ENCODE measurements around the gene KRT10. TPM values are rescaled to one million over a fixed set of nuclear protein-coding genes. Genes with fewer than 3 reads are reported as not detected.
A peak's percentile ranks its signal among the peaks of the same experiment; 100 is the strongest.

KRT10 gene
- total RNA-seq, 1 experiment from 2014 or later = 30.6 TPM

DNA sequence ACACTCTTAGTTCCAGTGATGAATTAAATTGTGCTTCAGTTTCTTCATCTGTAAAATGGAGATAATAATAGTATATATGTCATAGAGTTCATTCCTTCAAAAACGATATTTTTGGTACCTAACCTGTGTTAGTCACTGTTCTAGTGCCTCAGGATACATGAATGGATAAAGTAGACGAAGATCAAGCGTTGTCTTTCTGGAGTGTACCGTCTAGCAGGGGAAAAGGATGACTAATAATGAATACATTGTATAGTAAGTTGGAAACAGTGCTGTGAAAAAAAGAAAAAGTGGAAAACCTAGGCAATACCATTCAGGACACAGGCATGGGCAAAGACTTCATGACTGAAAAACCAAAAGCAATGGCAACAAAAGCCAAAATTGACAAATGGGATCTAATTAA, 8.6 kb downstream of the KRT10 start:
- DNase-seq (ENCODE audit: low spot score) = no peak
- in situ Hi-C loops (cut with HindIII; ENCODE audit: low sequenced_read_pairs) = no loop called here

DNA sequence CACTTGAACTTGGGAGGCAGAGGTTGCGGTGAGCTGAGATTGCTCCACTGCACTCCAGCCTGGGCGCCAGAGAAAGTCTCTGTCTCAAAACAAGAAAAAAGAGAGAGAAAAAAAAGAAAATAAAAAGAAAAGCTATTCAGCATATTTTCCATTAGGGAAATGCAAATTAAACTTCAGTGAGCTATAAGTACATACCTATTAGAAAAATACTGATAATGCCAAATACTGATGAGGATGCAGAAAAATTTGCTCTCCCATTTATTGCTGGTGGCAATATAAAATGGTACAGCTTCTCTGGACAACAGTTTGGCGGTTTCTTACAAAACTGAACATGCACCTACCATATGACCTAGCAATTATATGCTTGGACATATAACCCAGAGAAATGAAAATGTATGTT, 9.8 kb downstream of the KRT10 start:
- DNase-seq (ENCODE audit: low spot score) = no peak
- in situ Hi-C loops (cut with HindIII; ENCODE audit: low sequenced_read_pairs) = no loop called here

DNA sequence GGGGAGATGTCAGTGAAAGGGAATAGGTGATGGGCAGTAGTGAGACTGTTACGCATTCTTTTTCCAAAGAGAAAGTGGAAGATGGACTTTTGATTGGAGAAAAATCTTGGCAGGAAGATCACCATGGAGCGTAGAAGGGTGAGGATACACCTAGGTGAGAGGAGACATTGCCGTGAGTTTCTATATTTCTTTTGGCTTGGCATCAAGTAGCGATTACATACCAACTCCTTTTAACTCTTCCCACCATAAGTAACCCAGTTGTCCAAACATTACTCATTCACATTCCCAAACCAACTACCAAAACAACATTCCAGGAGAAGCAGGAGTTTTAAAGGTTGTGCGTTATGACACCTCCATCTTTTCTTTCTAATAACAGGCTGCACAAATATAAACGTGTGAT, 11.9 kb downstream of the KRT10 start:
- in situ Hi-C loops (cut with HindIII; ENCODE audit: low sequenced_read_pairs) = no loop called here
- no peak for DNase-seq (ENCODE audit: low spot score)

DNA sequence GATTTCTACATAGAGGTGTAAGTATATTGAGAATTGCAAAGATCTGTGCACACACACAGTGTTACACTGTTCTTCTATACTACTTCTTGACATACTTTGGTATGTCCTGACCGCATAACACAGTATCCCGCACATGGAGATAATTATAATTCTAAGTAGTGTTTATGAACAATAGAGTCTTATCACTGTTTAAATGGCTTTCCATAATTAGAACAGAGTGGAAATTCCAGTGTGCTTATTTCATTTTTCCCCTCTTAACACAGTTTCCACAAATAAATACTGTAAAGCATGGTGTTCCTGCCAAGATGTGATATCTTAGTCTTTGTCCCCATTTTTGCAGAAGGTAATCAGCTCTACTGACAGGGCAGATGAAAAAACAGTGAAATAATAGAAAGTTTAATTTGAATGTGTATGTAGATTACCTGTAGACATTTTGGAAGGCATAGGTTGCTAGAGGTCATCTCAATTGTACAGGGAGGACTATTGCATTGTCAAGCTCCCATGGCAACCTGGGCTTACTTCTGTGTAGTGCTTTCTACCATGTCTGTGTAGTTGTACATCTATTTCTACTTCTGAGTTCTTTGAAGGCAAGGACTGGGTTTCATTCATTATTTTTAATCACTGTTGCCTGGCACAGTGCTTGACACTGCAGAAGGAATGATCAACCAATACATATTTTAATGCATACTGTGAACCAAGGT, 12.5 kb downstream of the KRT10 start:
- in situ Hi-C loops (cut with HindIII; ENCODE audit: low sequenced_read_pairs) = no loop called here
- DNase-seq (ENCODE audit: low spot score) = no peak

DNA sequence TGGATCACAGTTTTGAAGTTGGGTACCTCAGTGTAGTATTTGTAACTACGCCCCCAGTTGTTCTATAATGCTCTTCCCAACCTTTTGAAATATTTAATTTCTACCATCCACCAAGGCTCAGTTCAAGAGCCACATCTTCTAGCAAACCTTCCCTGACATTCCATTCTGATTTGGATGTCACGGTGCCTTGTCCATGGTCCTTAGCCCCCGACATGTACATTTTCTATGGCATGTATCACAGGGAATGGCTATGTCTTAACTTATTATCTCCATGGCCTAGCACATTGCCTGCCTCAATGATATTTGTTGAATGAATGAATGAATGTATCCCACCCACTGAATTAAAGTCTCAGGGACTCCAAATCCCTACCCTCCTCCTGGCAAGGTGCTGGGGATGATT, 16.3 kb downstream of the KRT10 start:
- in situ Hi-C loops (cut with HindIII; ENCODE audit: low sequenced_read_pairs) = no loop called here
- DNase-seq (ENCODE audit: low spot score) = no peak

DNA sequence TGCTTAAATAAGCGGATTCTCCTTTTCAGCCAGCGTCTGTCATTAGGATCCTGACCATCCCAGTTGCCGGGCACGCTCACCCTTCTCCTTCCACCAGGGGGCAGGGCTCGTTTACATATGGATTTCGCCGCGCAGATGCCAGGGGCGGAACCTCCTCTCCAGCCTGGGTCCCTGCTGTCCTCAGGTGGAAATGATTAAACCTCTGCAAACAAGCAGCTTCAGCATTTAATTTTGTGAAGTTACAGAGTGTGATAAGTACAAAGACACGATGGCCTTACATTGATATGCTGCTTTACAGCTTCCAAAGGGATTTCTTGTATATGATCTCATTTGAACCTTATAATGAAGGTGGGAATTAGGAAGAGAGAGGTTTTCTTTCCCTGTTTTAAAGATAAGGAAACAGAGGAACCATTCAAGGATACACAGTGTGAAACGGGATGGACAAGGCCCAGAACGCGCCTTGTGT, 18.8 kb downstream of the KRT10 start:
- DNase-seq (ENCODE audit: low spot score) = peak; percentile 76
- in situ Hi-C loops (cut with HindIII; ENCODE audit: low sequenced_read_pairs) = no loop called here

DNA sequence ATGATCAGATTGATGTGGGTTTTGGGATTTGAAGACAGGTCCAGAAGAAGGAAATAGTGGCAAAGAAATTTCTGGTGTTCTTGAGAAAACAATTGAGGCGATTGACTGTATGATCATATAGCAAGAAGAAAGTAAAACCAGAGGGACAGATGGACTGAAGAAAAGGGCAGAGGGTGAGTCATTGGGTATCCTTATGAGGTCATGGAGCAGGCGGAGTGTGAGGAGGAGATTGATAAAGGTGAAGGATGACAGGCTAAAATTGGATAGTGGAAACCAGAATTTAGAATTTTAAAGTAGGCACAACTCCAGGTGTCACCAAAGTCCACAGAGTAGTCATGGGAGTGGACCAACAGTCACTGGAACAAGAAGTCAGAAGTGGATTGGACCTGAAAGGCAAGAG, 21.3 kb downstream of the KRT10 start:
- in situ Hi-C loops (cut with HindIII; ENCODE audit: low sequenced_read_pairs) = no loop called here
- no peak for DNase-seq (ENCODE audit: low spot score)

DNA sequence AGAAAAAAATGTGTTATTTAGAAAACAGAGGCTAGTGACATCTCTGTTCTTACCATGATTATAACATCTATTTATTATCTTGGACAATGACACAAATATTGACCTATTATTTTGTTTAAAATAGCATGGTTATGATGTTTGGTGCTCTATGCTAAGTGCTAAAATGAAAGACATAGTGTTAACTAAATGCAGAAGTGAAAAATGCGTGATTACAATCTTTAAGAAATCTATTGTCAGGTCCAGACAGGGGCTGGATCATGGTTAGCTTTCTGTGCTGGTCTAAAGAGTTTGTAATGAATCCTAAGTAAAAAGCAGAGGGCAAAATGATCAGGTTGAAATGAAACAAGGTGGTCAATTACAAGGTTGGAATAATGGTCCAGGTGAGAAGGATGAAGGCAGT, 22.0 kb downstream of the KRT10 start:
- in situ Hi-C loops (cut with HindIII; ENCODE audit: low sequenced_read_pairs) = no loop called here
- no peak for DNase-seq (ENCODE audit: low spot score)

DNA sequence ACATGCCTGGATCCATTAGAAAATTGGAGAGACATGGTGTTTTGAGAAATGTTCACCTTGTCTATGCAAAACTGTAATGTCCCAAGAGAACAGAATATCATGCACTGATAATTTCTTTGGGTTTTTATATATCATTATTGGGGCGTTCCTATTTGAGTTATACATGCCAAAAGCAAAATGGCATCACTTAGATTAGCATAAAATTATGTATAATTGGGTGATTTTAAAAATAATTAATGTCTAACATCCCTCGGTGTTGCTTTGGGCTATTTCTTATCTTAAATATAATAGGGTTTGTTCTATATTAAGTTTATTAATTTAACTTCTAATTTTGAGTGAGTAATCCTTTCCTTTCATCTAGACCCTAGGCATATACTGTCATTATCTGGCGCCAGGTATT, 22.6 kb downstream of the KRT10 start, which contains the start of gene KRT28:
Gene KRT28, minus strand, starts transcription at position 101 of the 400 bp plus-strand sequence. Its CDS starts 66 bp downstream, at position 35.
- in situ Hi-C loops (cut with HindIII; ENCODE audit: low sequenced_read_pairs) = no loop called here

DNA sequence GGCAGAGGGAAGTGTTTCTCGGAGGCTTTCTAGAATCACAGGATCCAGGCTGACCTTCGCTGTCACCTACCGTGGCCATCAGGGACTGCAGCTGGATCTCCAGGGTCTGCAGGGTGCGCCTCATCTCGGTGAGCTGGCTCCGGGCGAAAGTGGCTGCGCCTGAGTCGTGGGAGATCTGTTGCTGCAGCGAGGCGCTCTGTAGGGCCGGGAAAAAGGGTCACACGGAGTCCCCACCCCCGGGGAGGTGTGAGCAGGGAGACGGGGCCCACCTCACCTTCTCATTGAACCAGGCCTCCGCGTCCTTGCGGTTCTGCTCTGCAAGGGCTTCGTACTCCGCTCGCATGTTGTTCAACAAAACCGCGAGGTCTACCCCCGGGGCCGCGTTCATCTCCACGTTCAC, 25.6 kb downstream of the KRT10 start:
- no peak for DNase-seq (ENCODE audit: low spot score)
- in situ Hi-C loops (cut with HindIII; ENCODE audit: low sequenced_read_pairs) = no loop called here

More for the DNA sequence above, 22.6 kb downstream of the KRT10 start, which contains the start of gene KRT28:
- DNase-seq (ENCODE audit: low spot score) = no peak

DNA sequence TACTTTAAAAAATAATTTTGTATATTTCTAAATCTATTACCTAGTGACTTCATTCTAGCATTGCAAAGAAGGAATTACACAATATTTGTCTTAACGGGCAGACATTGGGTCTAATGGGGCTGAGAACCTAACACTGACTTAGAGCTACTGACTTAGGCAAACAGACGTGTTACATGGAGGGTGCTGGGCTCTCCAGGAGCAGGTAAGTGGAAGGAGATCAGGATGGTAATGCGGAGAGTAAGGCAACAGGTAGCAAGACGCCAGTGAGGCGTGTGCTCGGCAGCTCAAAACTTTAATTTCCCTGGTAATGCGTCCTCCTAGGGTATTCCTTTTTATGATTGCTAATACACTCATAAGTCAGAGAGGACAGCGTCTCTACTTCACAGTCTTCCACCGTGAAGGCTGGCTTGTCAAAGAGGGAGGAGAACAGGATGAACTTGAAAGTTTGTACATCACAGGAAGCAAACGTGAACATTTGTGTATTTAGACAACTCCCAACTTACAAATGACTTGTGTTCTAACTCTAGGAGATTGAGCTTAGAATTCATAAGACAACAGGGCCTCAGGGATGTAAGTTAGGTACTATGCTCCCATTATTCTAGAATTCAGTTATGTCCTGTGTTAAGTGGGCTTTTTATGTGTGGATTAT, 27.3 kb downstream of the KRT10 start:
- DNase-seq (ENCODE audit: low spot score) = no peak
- in situ Hi-C loops (cut with HindIII; ENCODE audit: low sequenced_read_pairs) = no loop called here

DNA sequence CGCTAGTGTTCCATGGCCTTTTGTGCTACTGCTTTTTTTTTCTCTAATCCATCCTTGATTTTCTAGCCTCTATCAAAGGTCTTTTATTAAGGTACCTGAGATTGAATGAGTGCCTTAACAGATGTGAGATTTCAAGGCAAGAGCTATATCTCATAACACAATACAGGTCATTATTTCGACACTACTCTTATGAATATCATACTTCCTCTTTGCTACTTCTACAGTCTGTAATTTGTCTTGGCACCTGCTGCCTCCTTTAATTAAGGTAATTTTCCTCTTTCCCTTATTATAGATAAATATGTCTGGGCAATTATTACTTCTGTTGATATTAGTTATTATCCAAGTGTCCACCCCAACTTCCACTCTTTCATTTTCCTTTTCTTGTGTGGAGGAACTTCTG, 27.9 kb downstream of the KRT10 start:
- in situ Hi-C loops (cut with HindIII; ENCODE audit: low sequenced_read_pairs) = no loop called here
- DNase-seq (ENCODE audit: low spot score) = no peak

DNA sequence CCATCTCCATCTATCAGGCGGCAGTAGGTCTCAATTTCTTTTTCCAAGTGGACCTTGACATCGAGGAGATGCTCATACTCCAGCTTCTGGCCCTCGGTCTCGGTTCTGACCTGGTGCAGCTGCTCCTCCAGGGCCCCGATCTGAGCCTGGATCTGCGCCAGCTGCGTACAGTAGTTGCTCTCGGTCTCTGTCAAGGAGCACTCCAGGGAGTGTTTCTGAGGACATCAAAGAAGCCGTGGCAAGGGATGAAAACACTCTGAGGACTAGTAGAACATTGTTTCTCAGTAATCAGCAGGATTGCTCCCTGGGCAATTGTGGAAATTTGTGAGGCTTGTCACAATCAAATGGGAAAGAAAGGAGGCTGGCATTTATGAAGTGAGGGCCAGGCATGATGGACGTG, 28.6 kb downstream of the KRT10 start:
- DNase-seq (ENCODE audit: low spot score) = no peak
- in situ Hi-C loops (cut with HindIII; ENCODE audit: low sequenced_read_pairs) = no loop called here

DNA sequence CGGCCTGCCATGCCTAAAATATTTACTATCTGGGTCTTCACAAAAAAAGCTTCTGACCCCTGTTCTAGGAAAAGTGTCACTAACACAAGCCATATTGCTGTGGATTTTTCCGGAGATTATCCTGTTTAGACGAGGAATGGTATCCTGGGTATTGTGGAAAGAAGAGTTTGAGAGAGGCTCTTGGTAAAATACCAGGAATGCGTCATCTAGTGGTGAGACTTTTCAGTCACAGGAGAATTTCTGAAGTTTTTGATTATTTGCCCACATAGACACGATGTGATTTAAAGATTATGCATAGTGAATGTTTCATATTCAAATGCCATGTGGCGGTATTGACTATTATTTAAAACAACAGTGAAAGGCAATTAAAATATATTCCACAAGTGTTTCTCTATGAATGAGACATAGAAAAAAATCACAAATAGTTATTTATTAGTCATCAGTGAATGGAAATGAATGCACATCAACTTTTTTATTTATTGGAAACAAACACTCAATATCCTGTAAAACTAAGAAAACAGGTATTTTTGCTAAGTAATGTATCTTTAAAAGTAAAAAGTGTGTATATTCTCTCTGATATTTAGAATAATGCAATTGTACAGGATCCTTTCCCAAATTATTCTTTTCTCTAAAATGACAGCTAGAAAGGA, 30.5 kb downstream of the KRT10 start:
- in situ Hi-C loops (cut with HindIII; ENCODE audit: low sequenced_read_pairs) = no loop called here

DNA sequence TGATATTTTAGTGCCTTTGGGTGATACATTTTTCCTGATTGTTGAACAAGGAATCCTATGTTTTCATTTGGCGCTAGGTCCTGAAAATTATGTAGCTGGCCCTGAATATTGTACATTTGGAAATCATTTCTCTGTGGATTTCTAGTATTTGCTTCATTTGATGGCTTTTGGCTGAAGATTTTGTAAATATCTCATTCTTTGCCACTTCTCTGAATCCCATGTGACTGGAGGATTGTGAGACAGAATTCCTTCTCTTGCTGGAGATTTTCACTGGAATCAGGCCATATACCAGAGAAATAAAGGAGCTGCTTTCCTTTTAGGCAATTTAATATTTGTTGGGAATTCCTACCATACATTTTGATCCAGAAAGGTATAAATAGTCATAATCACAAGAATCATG, 31.3 kb downstream of the KRT10 start:
- in situ Hi-C loops (cut with HindIII; ENCODE audit: low sequenced_read_pairs) = no loop called here

More for the DNA sequence above, 30.5 kb downstream of the KRT10 start:
- DNase-seq (ENCODE audit: low spot score) = peak; percentile 49

DNA sequence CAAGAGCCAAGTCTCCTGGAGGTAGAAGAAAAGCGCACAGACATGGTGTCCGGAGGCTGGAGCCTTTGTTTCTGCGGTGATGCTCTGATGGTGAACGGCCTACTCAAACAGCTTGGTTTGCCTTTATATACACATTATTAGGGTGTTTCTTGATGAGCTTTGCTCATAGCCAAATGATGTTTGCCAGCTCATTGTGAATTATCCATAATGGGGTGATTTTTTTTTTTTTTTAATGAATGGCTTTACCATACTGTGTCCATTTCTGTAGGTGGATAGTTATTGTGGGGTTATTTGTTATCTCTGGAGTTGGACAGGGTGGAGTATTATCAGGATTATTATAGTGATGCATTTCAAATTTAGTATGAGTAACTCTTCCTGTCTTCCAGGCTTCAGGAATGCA, 40.0 kb downstream of the KRT10 start, which contains the start of gene KRT27:
Gene KRT27, minus strand, starts transcription at position 101 of the 400 bp plus-strand sequence. Its CDS starts 57 bp downstream, at position 44.
- DNase-seq (ENCODE audit: low spot score) = no peak
- in situ Hi-C loops (cut with HindIII; ENCODE audit: low sequenced_read_pairs) = no loop called here

More for the DNA sequence above, 31.3 kb downstream of the KRT10 start:
- DNase-seq (ENCODE audit: low spot score) = no peak

DNA sequence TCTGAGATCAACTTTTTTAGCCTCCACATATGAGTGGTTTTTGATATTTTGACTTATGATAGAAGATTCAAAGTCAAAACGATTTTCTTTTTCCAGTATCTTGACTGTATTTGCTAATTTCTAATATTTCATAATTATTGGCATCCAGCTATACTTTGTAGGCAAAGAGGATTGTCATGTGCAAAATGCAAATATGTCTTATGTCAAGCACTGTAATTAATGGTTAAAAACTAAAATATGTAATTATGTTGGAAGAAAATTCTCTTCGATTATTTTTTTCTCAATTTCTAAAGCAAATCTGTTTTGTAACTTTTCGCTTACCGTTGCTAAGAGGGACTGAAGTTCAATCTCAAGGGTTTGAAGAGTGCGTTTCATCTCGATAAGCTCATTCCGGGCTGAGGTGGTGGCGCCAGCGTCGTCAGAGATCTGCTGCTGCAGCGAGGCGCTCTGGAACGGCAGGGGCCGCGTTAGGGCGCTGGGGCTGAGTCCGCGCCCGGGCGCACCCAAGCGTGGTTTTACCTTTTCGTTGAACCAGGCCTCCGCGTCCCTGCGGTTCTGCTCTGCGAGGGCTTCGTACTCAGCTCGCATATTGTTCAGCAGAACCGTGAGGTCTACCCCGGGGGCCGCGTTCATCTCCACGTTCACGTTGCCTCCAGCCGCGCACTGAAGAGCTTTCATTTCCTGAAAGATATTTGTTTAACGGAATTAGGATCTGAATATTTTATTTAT, 43.1 kb downstream of the KRT10 start:
- DNase-seq (ENCODE audit: low spot score) = no peak
- in situ Hi-C loops (cut with HindIII; ENCODE audit: low sequenced_read_pairs) = no loop called here

DNA sequence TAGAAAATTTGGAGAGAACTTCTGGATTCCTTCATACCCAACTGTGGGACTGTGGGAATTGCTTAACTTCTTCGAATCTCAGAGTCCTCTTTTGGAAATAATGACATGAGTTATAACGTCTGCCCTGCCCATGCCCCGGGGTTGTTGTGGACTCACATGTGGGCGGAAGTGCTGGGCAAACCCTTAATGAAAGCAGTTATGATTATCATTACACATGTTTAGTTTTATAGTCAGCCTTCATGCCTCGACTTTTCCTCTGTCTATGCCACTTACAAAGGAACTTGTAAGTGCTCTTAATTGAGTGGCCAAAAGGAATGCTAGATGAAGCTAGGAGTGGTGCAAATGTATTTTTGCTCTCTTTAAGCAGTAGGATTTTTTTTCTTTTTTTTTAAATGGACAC, 44.0 kb downstream of the KRT10 start:
- in situ Hi-C loops (cut with HindIII; ENCODE audit: low sequenced_read_pairs) = no loop called here
- no peak for DNase-seq (ENCODE audit: low spot score)

DNA sequence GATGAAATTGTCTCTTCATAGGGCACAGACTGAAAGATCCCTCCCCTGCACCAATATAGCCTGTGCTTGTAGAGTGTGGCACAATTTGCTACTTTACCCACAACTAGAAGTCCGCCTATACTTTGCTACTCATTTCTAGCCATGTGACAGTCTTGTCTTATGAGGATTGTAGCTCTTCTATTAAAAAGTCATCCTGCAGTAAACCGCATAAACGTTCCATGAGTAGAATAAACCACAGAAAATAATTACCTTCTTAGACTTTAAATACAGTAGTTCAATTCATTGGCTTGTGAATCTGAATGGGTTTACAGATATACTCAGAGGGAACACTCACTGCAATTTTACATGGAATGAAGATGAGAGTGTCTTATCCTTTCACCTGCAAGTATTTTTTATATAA, 44.4 kb downstream of the KRT10 start:
- in situ Hi-C loops (cut with HindIII; ENCODE audit: low sequenced_read_pairs) = no loop called here
- no peak for DNase-seq (ENCODE audit: low spot score)

DNA sequence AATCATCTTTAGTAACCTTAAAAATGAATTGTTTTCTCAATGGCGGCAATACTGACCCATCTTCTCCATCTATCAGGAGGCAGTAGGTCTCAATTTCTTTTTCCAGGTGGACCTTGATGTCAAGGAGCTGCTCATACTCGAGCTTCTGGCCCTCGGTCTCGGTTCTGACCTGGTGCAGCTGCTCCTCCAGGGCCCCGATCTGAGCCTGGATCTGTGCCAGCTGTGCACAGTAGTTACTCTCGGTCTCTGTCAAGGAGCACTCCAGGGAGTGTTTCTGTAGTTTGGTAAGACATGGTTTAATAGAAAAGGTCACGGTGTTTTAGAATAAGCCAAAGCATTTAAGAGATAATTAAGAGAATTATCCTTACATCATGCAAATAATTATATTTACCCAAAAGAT, 45.0 kb downstream of the KRT10 start:
- DNase-seq (ENCODE audit: low spot score) = no peak
- in situ Hi-C loops (cut with HindIII; ENCODE audit: low sequenced_read_pairs) = no loop called here

All from G401 (cell line).